ENCODE measurements around the gene ZNF23.

ZNF23 gene

DNA sequence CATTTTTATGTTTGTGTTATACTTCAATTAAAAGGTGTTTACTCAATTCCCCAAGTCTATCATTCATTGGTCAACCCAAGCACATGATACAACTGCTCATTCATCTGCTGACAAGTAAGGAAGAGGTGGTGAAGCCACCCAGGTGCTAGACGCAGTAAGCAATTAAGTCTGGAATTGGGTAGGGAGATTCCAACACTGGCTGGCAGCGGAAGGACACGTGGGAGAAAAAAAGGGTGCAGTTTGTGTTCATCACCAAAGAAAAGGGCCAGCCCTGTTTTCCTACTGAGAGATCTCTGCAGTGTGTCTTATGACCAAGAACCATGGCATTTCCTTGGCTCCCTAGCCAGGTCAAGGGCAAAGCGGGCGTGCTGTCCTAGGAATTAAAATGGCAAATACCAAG lies 11.8 kb upstream of the ZNF23 start:
- TF ChIP-seq, protein P1, sequence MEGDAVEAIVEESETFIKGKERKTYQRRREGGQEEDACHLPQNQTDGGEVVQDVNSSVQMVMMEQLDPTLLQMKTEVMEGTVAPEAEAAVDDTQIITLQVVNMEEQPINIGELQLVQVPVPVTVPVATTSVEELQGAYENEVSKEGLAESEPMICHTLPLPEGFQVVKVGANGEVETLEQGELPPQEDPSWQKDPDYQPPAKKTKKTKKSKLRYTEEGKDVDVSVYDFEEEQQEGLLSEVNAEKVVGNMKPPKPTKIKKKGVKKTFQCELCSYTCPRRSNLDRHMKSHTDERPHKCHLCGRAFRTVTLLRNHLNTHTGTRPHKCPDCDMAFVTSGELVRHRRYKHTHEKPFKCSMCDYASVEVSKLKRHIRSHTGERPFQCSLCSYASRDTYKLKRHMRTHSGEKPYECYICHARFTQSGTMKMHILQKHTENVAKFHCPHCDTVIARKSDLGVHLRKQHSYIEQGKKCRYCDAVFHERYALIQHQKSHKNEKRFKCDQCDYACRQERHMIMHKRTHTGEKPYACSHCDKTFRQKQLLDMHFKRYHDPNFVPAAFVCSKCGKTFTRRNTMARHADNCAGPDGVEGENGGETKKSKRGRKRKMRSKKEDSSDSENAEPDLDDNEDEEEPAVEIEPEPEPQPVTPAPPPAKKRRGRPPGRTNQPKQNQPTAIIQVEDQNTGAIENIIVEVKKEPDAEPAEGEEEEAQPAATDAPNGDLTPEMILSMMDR (IDR thresholded peaks at IDR 0.05; ENCODE audit: low read depth, low read length): no peak
- no peak overlapping the region for H3K4me3 ChIP-seq (ENCODE audit: low read depth, low read length)
- in situ Hi-C loops (cut with HindIII; ENCODE audit: low sequenced_read_pairs): no loop called here
- peak; percentile 1 for DNase-seq (ENCODE audit: low read depth, low spot score)

DNA sequence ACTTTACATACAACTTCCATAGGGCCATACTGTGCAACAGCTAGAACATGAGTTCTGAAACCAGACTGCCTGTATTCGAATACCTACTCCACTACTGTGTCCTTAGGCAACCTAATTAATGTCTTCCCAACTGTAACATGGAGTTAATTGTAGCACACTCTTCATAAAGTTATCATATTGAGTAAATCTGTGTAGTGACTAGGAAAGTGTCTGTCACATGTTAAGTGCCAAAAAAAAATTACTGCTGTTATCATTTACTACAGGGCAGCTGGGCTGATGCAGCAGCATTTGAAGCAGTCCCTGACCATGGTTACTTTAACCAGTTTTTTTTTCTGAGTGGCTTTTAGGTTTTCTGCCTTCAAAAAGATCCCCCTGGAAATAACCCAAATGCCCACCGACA lies 10.9 kb upstream of the ZNF23 start:
- in situ Hi-C loops (cut with HindIII; ENCODE audit: low sequenced_read_pairs): no loop called here

DNA sequence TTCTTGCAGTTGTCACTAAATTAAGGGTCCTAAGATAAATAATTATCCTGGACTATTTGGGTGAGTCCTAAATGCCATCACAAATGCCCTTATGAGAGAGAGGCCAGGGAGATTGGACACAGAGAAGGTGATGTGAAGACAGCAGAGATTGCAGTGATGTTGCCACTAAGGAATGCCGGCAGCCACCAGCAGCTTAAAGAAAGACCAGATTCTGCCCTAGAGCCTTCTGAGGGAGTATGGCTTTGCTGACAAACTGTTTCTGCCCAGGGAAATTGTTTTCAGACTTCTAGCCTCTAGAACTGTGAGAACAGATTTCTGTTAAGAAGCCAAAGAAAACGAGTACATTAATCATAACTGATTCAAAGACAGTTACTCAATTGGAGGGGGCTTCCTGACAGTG lies 10.0 kb upstream of the ZNF23 start:
- DNase-seq (ENCODE audit: low read depth, low spot score): no peak
- in situ Hi-C loops (cut with HindIII; ENCODE audit: low sequenced_read_pairs): no loop called here
- no peak overlapping the region for H3K4me3 ChIP-seq (ENCODE audit: low read depth, low read length)
- TF ChIP-seq, protein P1 (IDR thresholded peaks at IDR 0.05; ENCODE audit: low read depth, low read length): no peak

More for the DNA sequence above, 10.9 kb upstream of the ZNF23 start:
- TF ChIP-seq, protein P1 (IDR thresholded peaks at IDR 0.05; ENCODE audit: low read depth, low read length): no peak
- no peak overlapping the region for H3K4me3 ChIP-seq (ENCODE audit: low read depth, low read length)
- DNase-seq (ENCODE audit: low read depth, low spot score): no peak

DNA sequence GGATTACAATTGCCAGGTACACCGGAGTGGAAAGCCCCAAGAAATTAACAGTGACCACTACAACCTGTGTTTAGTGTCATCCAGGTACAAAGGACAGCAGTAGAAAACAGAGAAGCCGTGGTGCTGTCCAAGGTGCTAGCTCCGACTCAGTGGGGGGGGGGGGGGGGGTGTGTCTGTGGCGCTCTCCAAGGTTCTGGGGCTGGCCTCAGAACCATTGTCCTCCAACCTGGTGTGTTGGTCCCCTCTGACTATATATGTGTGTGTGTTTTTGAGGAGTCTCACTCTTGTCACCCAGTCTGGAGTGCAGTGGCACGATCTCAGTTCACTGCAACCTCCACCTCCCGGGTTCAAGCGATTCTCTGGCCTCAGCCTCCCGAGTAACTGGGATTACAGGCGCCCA lies 5.8 kb upstream of the ZNF23 start:
- DNase-seq (ENCODE audit: low read depth, low spot score): peak; percentile 38
- TF ChIP-seq, protein P1 (IDR thresholded peaks at IDR 0.05; ENCODE audit: low read depth, low read length): no peak
- in situ Hi-C loops (cut with HindIII; ENCODE audit: low sequenced_read_pairs): no loop called here
- H3K4me3 ChIP-seq (ENCODE audit: low read depth, low read length): no peak overlapping the region

DNA sequence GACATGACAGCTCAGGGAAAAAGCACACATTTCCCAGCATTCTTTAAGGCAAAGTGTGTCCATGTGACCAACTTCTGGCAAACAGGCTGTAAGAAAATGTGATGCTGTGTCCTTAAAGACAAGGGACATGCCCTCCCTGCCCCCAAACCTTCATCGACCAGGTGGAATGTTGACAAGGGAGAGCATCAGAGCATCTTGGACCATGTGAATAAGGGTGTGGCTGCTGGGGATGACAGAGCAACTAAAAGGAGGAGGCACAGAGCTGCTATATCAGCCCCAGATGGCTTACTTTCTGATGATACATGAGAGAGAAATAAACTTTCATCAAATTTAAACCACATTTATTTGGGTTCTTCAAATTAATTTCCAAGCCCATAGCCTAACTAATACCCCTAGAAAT lies 2.2 kb upstream of the ZNF23 start:
- in situ Hi-C loops (cut with HindIII; ENCODE audit: low sequenced_read_pairs): no loop called here
- H3K4me3 ChIP-seq (ENCODE audit: low read depth, low read length): no peak overlapping the region
- TF ChIP-seq, protein P1 (IDR thresholded peaks at IDR 0.05; ENCODE audit: low read depth, low read length): no peak
- no peak for DNase-seq (ENCODE audit: low read depth, low spot score)

DNA sequence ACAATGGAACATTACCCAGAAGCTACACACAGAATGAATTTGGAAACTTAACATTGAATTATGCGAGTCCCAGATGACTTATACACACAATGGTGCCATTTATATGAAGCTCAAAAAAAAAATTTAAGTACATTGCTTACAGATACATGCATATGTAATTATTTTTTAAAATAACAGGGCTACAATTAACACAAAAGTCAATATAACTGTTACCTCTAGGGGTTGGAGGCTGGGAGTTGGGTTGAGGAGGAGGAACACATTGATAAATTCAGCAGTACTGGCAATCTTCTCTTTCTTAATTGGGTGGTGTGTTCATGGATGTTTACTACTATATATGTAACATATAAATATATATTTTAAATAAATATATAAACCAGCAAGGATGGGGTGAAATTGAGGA lies 1.1 kb downstream of the ZNF23 start:
- in situ Hi-C loops (cut with HindIII; ENCODE audit: low sequenced_read_pairs): no loop called here
- H3K4me3 ChIP-seq (ENCODE audit: low read depth, low read length): peak overlapping the region; percentile 75
- DNase-seq (ENCODE audit: low read depth, low spot score): no peak
- TF ChIP-seq, protein P1 (IDR thresholded peaks at IDR 0.05; ENCODE audit: low read depth, low read length): no peak

DNA sequence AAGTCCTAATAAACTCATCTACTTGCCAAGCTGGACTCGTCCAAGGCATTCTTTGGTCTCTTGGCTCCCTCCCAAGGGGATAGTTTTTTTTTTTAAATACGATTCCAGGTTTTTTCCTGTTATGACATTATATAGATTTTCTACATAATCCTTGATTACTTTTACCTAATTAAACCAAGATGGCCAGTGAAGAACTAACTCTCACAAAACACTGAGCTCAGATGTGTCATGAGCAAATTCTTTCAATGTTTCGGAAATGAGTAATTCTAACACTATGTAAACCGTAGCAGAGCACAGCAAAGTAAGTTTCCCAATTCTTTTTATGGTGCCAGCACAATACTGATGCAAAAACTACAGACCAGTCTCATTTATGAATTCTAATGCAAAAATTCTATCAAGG lies 1.8 kb downstream of the ZNF23 start:
- TF ChIP-seq, protein P1 (IDR thresholded peaks at IDR 0.05; ENCODE audit: low read depth, low read length): no peak
- DNase-seq (ENCODE audit: low read depth, low spot score): peak; percentile 63
- no peak overlapping the region for H3K4me3 ChIP-seq (ENCODE audit: low read depth, low read length)
- in situ Hi-C loops (cut with HindIII; ENCODE audit: low sequenced_read_pairs): no loop called here

All from astrocyte of the spinal cord (primary cell).